Tibial nerve (tissue), 4 donors: Measurements from ENCODE around the gene AGPAT2.

ENCODE experiments used
- EP300 ChIP-seq, 2 donors: sonication (generic); formaldehyde crosslinking; IDR thresholded peaks; one replicate each; pipeline ENCODE4 v1.6.1; 2017; ENCODE audit warnings: antibody characterized with exemption in 2 of 2, mild to moderate bottlenecking in 1 of 2
- TF ChIP-seq, protein P1 (sequence below), 5 experiments: fragments of 200-600 bp in 3 of 5; fragments of 450-650 bp in 2 of 5; sonication (generic) in 3 of 5; IDR thresholded peaks; one replicate each; pipeline ENCODE4 v1.5.1; 2016 to 2019; ENCODE audit warnings: antibody characterized with exemption in 5 of 5, mild to moderate bottlenecking in 3 of 5, moderate library complexity in 2 of 5

DNA sequence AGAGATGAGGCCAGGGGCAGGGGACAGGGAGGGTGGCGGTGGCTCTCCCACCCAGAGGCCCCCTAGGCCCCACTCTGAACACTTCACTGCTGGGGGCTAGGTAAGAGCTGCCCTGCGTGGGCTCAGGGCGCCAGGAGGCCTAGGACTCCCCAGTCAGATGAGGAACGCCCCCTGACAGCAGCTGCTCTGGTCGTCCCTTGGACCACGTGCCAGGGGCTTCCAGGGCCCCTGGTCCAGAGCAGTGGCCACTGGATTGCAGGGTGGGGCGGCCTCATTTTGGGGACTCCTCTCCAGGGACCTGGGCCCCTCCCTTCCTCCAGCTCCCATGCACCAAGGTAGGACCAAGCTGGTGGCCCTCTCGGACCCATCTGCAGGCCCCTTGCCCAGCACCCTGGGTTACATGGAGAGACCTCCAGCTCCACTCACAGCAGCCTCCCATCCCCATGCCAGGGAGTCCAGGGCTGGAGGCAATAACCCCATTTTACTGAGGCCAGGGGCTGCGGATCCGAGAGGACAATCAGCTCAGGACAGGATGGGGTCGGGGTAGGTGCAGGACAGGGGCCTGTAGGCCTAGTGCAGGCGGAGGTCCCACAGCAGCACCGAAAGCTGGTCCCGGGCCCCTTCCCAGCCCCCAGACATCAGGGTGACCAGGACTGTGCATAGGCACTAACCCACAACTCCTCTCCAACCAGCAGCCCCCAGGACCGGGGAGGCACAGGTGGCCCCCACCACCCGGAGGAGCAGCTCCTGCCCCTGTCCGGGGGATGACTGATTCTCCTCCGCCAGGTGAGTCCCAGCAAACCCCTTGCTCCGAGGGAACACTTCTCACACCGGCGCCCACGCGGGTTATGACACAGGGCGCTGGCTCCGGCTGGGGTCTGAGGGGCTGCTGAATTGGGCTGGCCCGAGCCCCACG lies 23.0 kb downstream of the AGPAT2 start:
- TF ChIP-seq, protein P1, sequence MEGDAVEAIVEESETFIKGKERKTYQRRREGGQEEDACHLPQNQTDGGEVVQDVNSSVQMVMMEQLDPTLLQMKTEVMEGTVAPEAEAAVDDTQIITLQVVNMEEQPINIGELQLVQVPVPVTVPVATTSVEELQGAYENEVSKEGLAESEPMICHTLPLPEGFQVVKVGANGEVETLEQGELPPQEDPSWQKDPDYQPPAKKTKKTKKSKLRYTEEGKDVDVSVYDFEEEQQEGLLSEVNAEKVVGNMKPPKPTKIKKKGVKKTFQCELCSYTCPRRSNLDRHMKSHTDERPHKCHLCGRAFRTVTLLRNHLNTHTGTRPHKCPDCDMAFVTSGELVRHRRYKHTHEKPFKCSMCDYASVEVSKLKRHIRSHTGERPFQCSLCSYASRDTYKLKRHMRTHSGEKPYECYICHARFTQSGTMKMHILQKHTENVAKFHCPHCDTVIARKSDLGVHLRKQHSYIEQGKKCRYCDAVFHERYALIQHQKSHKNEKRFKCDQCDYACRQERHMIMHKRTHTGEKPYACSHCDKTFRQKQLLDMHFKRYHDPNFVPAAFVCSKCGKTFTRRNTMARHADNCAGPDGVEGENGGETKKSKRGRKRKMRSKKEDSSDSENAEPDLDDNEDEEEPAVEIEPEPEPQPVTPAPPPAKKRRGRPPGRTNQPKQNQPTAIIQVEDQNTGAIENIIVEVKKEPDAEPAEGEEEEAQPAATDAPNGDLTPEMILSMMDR (IDR thresholded peaks at IDR 0.05), result no peak
- TF ChIP-seq EP300 (IDR thresholded peaks at IDR 0.05), result no peak
